Mucosa of gallbladder (tissue), 1 donor: ENCODE results near the gene PCGF3. TPM values are rescaled to one million over a fixed set of nuclear protein-coding genes. Genes with fewer than 3 reads are reported as not detected.

Experiments used
- DNase-seq: peaks from one replicate; pipeline ENCODE4 v3.0.0-alpha.2; 2020; ENCODE audit warnings: low spot score
- total RNA-seq: library from RNA; stranded (reverse); gene quantifications from one replicate; pipeline ENCODE4 v1.2.1, GENCODE V29; 2021
- donor health status: DM: no; HTN: no; CAD: no.

The PCGF3 gene
- total RNA-seq, 1 donor from 2014 or later = 60.6 TPM

- DNase-seq = no peak
Observed at GRCh38 chr4:780716-781492, 75.3 kb downstream of the PCGF3 start.

- DNase-seq = peak; percentile 99
Observed at GRCh38 chr4:781493-782216, 76.0 kb downstream of the PCGF3 start.

- no peak for DNase-seq
Observed at GRCh38 chr4:784401-785331, 79.0 kb downstream of the PCGF3 start.

- DNase-seq = no peak
Observed at GRCh38 chr4:785332-786073, 79.9 kb downstream of the PCGF3 start.

GRCh38 chr4:786074-786741 is 80.6 kb downstream of the PCGF3 start:
- DNase-seq = no peak

GRCh38 chr4:786861-787300 is 81.2 kb downstream of the PCGF3 start:
- DNase-seq = no peak

- no peak for DNase-seq
Observed at GRCh38 chr4:787561-787981, 81.9 kb downstream of the PCGF3 start.

- DNase-seq = no peak
Observed at GRCh38 chr4:788006-788635, 82.5 kb downstream of the PCGF3 start.

GRCh38 chr4:788636-789297 is 83.1 kb downstream of the PCGF3 start:
- no peak for DNase-seq

GRCh38 chr4:789571-790465 is 84.2 kb downstream of the PCGF3 start:
- DNase-seq = no peak

- DNase-seq = no peak
Observed at GRCh38 chr4:790466-790820, 84.8 kb downstream of the PCGF3 start.

GRCh38 chr4:791252-791897 is 85.7 kb downstream of the PCGF3 start:
- no peak for DNase-seq

- no peak for DNase-seq
Observed at GRCh38 chr4:791898-792625, 86.4 kb downstream of the PCGF3 start.

GRCh38 chr4:792626-793092 is 87.0 kb downstream of the PCGF3 start:
- DNase-seq = no peak

GRCh38 chr4:793093-793861 is 87.6 kb downstream of the PCGF3 start:
- DNase-seq = no peak

- DNase-seq = no peak
Observed at GRCh38 chr4:793941-794621, 88.4 kb downstream of the PCGF3 start.
